H9 (cell line): ENCODE measurements around the gene CRY2. TPM values are rescaled to one million over a fixed set of nuclear protein-coding genes. Genes with fewer than 3 reads are reported as not detected.

Experiments used
- DNase-seq: peaks from one replicate; pipeline ENCODE4 v3.0.0-alpha.2; 2017
- H2AFZ ChIP-seq: one replicate; pipeline ENCODE4 v1.6.1; 2013; ENCODE audit warnings: mild to moderate bottlenecking, low read length, control low read depth, moderate library complexity
- H2AK5ac ChIP-seq: 2 replicates; pipeline ENCODE4 v1.6.1; 2013; ENCODE audit warnings: low read length, control low read depth, mixed read lengths; ENCODE audit not compliant: insufficient read length
- H2BK120ac ChIP-seq: one replicate; pipeline ENCODE4 v1.6.1; 2013; ENCODE audit warnings: low read depth, mild to moderate bottlenecking, low read length, control low read depth, inconsistent platforms; ENCODE audit not compliant: poor library complexity, severe bottlenecking
- H2BK12ac ChIP-seq: 2 replicates; pipeline ENCODE4 v1.6.1; 2013; ENCODE audit warnings: low read length, control low read depth, mixed read lengths, low read depth; ENCODE audit not compliant: insufficient read length
- H2BK15ac ChIP-seq: 2 replicates; pipeline ENCODE4 v1.6.1; 2013; ENCODE audit warnings: low read depth, low read length, control low read depth
- H2BK20ac ChIP-seq: one replicate; pipeline ENCODE4 v1.6.1; 2013; ENCODE audit warnings: low read depth, mild to moderate bottlenecking, low read length, control low read depth, inconsistent platforms; ENCODE audit not compliant: poor library complexity, severe bottlenecking
- H2BK5ac ChIP-seq: 2 replicates; pipeline ENCODE4 v1.6.1; 2013; ENCODE audit warnings: low read length, control low read depth, mixed read lengths; ENCODE audit not compliant: insufficient read length
- H3K14ac ChIP-seq: 2 replicates; pipeline ENCODE4 v1.6.1; 2013; ENCODE audit warnings: low read length, control low read depth; ENCODE audit not compliant: insufficient read depth
- H3K18ac ChIP-seq: 2 replicates; pipeline ENCODE4 v1.6.1; 2013; ENCODE audit warnings: low read depth, mild to moderate bottlenecking, mixed read lengths, low read length, control low read depth; ENCODE audit not compliant: insufficient read length
- H3K23ac ChIP-seq: 2 replicates; pipeline ENCODE4 v1.6.1; 2013; ENCODE audit warnings: low read length, control low read depth, mixed read lengths, low read depth; ENCODE audit not compliant: insufficient read length
- H3K23me2 ChIP-seq: 2 replicates; pipeline ENCODE4 v1.6.1; 2013; ENCODE audit warnings: low read depth, mild to moderate bottlenecking, mixed read lengths, low read length, control low read depth; ENCODE audit not compliant: insufficient read length, poor library complexity, severe bottlenecking
- H3K27ac ChIP-seq: 2 replicates; pipeline ENCODE4 v1.5.1; 2013; ENCODE audit warnings: low read length, control low read depth, mixed read lengths, low read depth; ENCODE audit not compliant: insufficient read length
- H3K27me3 ChIP-seq: 2 replicates; pipeline ENCODE4 v1.6.1; 2013; ENCODE audit warnings: low read length, control low read depth, inconsistent platforms; ENCODE audit not compliant: insufficient read depth
- H3K4ac ChIP-seq: 2 replicates; pipeline ENCODE4 v1.6.1; 2013; ENCODE audit warnings: low read depth, mild to moderate bottlenecking, control low read depth, inconsistent platforms, low read length, moderate library complexity
- H3K4me1 ChIP-seq: 2 replicates; pipeline ENCODE4 v1.6.1; 2013; ENCODE audit warnings: low read length, control low read depth, inconsistent platforms; ENCODE audit not compliant: insufficient read depth
- H3K4me2 ChIP-seq: 2 replicates; pipeline ENCODE4 v1.6.1; 2013; ENCODE audit warnings: low read length, control low read depth, mixed read lengths; ENCODE audit not compliant: insufficient read length, insufficient read depth
- H3K56ac ChIP-seq: 2 replicates; pipeline ENCODE4 v1.6.1; 2013; ENCODE audit warnings: low read depth, mild to moderate bottlenecking, mixed read lengths, low read length, control low read depth; ENCODE audit not compliant: insufficient read length
- H3K79me1 ChIP-seq: 2 replicates; pipeline ENCODE4 v1.6.1; 2013; ENCODE audit warnings: low read depth, mild to moderate bottlenecking, moderate library complexity, low read length, control low read depth, inconsistent platforms; ENCODE audit not compliant: insufficient read depth, poor library complexity, severe bottlenecking
- H3K79me2 ChIP-seq: 2 replicates; pipeline ENCODE4 v1.6.1; 2013; ENCODE audit warnings: low read length, control low read depth, inconsistent platforms; ENCODE audit not compliant: insufficient read depth
- H3K9ac ChIP-seq: 2 replicates; pipeline ENCODE4 v1.6.1; 2013; ENCODE audit warnings: low read length, control low read depth, mixed read lengths; ENCODE audit not compliant: insufficient read length; ENCODE audit errors: extremely low read depth
- H3K9me3 ChIP-seq: one replicate; pipeline ENCODE4 v1.6.1; 2013; ENCODE audit warnings: low read depth, low read length, inconsistent platforms; ENCODE audit not compliant: control insufficient read depth
- H3T11ph ChIP-seq: one replicate; pipeline ENCODE4 v1.6.1; 2013; ENCODE audit warnings: mild to moderate bottlenecking, low read length, control low read depth, inconsistent platforms
- H4K20me1 ChIP-seq: one replicate; pipeline ENCODE4 v1.6.1; 2013; ENCODE audit not compliant: control insufficient read depth, insufficient read length, insufficient read depth
- H4K5ac ChIP-seq: 2 replicates; pipeline ENCODE4 v1.6.1; 2013; ENCODE audit warnings: low read depth, mild to moderate bottlenecking, mixed read lengths, low read length, control low read depth; ENCODE audit not compliant: insufficient read length
- H4K8ac ChIP-seq: replicated peaks from 2 replicates; pipeline ENCODE4 v1.6.1; 2013; ENCODE audit warnings: low read length, control low read depth, mixed read lengths, low read depth; ENCODE audit not compliant: insufficient read length
- H4K91ac ChIP-seq: 2 replicates; pipeline ENCODE4 v1.6.1; 2013; ENCODE audit warnings: low read depth, mild to moderate bottlenecking, moderate library complexity, mixed read lengths, low read length, control low read depth; ENCODE audit not compliant: insufficient read length
- H3K27ac Mint-ChIP-seq, 3 experiments: 2 replicates in 2 of 3; 3 replicates in 1 of 3; pipeline ENCODE4 v1.8.0; 2020 to 2021; ENCODE audit warnings: mixed read lengths in 3 of 3, mild to moderate bottlenecking in 1 of 3, moderate library complexity in 1 of 3
- H3K27me3 Mint-ChIP-seq: 2 replicates; pipeline ENCODE4 v1.8.0; 2021; ENCODE audit warnings: low read depth, mild to moderate bottlenecking, moderate library complexity, mixed read lengths
- H3K36me3 Mint-ChIP-seq, 3 experiments: 2 replicates in 2 of 3; 3 replicates in 1 of 3; pipeline ENCODE4 v1.8.0; 2020 to 2021; ENCODE audit warnings: low read depth in 3 of 3, mixed read lengths in 3 of 3; ENCODE audit not compliant: insufficient read depth in 1 of 3
- H3K4me1 Mint-ChIP-seq, 2 experiments: 2 replicates each; pipeline ENCODE4 v1.8.0; 2020; ENCODE audit warnings: mixed read lengths in 2 of 2
- H3K4me3 Mint-ChIP-seq, 2 experiments: 2 replicates in 1 of 2; 3 replicates in 1 of 2; pipeline ENCODE4 v1.8.0; 2020 to 2021; ENCODE audit warnings: mild to moderate bottlenecking in 2 of 2, mixed read lengths in 2 of 2, moderate library complexity in 1 of 2
- H3K9me3 Mint-ChIP-seq, 2 experiments: 2 replicates in 1 of 2; 3 replicates in 1 of 2; pipeline ENCODE4 v1.8.0; 2020; ENCODE audit warnings: mild to moderate bottlenecking in 2 of 2, mixed read lengths in 2 of 2, moderate library complexity in 1 of 2
- CTCF ChIP-seq: fragments of 200-600 bp; sonication (generic); conservative IDR thresholded peaks from 3 replicates; pipeline ENCODE4 v1.8.0; 2021; ENCODE audit warnings: antibody characterized with exemption, mild to moderate bottlenecking
- total RNA-seq: library from RNA; stranded (reverse); gene quantifications from 2 replicates; pipeline ENCODE4 v1.2.1, GENCODE V29; 2021

The CRY2 gene
- total RNA-seq, 1 experiment from 2014 or later = 14.4 TPM

GRCh38 chr11:45864041-45864440 is 16.8 kb downstream of the CRY2 start:
- Histone ChIP-seq H4K91ac (no peak overlapping the region), H3K79me1 (no peaks in the 10 kb centered on the region), H4K20me1 (no peaks in the 10 kb centered on the region), H3K27ac (no peak overlapping the region), H3K4me1 (no peaks in the 10 kb centered on the region), H3K23me2 (no peaks in the 10 kb centered on the region), H2BK12ac (no peak overlapping the region), H3K14ac (no peak overlapping the region), H3K4me2 (no peak overlapping the region), H3K4ac (no peak overlapping the region), H3K56ac (no peak overlapping the region), H3K27me3 (no peaks in the 10 kb centered on the region), H2BK5ac (no peak overlapping the region), H3K9ac (no peak overlapping the region), H2AK5ac (no peak overlapping the region), H2BK20ac (no peak overlapping the region), H4K5ac (no peak overlapping the region), H2BK120ac (no peak overlapping the region), H3K18ac (no peak overlapping the region), H2BK15ac (no peak overlapping the region), H3K79me2 (no peaks in the 10 kb centered on the region), H3K9me3 (no peaks in the 10 kb centered on the region), H2AFZ (no peak overlapping the region), H4K8ac (no peak overlapping the region), H3T11ph (no peak overlapping the region), H3K23ac (no peak overlapping the region)
- H3K9me3 Mint-ChIP-seq = no peaks in the 10 kb centered on the region
- H3K4me1 Mint-ChIP-seq = peaks cover under 1 to 11% of the 10 kb centered on the region in 2 experiments
- no peak overlapping the region for H3K4me3 Mint-ChIP-seq
- H3K27ac Mint-ChIP-seq = no peak overlapping the region
- no peak for DNase-seq
- H3K36me3 Mint-ChIP-seq = peaks cover 4 to 52% (median 45%) of the 10 kb centered on the region in 3 experiments; a peak in 5 of 7 replicates
- no peaks in the 10 kb centered on the region for H3K27me3 Mint-ChIP-seq
- TF ChIP-seq CTCF = no peak
